Measurements from ENCODE around the gene SSPN. TPM values are rescaled to one million over a fixed set of nuclear protein-coding genes. Genes with fewer than 3 reads are reported as not detected.

The SSPN gene
- total and polyA plus RNA-seq, 9 of the 15 experiments (the other 6 are each of a cell fraction or from before 2014, with no cell fraction given) = 0.40 TPM; not detected in 8

DNA sequence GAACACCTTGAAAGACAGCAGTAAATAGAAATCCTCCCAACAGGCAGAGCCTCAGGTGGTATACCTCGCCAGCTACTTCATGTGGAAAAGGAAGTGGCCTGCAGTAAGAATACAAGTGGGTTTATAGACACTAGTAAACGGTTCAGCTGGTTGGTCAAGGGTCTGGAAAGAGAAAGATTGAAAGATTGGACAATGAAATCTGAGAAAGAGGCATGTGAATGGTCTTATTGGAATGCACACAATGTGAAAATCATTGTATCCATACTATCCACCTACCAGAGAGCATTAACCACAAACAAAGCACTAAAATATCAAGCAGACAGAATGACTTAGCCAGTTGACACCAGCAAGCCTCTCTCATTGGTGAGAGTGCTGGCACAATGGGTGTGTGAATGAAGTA, 98.2 kb downstream of the SSPN start (continued):
- TF ChIP-seq, protein P1, sequence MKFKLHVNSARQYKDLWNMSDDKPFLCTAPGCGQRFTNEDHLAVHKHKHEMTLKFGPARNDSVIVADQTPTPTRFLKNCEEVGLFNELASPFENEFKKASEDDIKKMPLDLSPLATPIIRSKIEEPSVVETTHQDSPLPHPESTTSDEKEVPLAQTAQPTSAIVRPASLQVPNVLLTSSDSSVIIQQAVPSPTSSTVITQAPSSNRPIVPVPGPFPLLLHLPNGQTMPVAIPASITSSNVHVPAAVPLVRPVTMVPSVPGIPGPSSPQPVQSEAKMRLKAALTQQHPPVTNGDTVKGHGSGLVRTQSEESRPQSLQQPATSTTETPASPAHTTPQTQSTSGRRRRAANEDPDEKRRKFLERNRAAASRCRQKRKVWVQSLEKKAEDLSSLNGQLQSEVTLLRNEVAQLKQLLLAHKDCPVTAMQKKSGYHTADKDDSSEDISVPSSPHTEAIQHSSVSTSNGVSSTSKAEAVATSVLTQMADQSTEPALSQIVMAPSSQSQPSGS (CRISPR knock-in tag; IDR thresholded peaks at IDR 0.05) = no peak
- TF ChIP-seq EGR1 (conservative IDR thresholded peaks at IDR 0.05) (no peak), POLR2AphosphoS2 (IDR thresholded peaks at IDR 0.05; ENCODE audit: low read length) (no peak), ZNF436 (CRISPR knock-in tag; IDR thresholded peaks at IDR 0.05) (no peak), SREBF2 (CRISPR knock-in tag; IDR thresholded peaks at IDR 0.05) (no peak), GATAD2A (IDR thresholded peaks at IDR 0.05) (no peak)
- TF ChIP-seq, protein P2, sequence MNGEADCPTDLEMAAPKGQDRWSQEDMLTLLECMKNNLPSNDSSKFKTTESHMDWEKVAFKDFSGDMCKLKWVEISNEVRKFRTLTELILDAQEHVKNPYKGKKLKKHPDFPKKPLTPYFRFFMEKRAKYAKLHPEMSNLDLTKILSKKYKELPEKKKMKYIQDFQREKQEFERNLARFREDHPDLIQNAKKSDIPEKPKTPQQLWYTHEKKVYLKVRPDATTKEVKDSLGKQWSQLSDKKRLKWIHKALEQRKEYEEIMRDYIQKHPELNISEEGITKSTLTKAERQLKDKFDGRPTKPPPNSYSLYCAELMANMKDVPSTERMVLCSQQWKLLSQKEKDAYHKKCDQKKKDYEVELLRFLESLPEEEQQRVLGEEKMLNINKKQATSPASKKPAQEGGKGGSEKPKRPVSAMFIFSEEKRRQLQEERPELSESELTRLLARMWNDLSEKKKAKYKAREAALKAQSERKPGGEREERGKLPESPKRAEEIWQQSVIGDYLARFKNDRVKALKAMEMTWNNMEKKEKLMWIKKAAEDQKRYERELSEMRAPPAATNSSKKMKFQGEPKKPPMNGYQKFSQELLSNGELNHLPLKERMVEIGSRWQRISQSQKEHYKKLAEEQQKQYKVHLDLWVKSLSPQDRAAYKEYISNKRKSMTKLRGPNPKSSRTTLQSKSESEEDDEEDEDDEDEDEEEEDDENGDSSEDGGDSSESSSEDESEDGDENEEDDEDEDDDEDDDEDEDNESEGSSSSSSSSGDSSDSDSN (IDR thresholded peaks at IDR 0.05; ENCODE audit: borderline replicate concordance in 1 of 2, low read depth in 2 of 2, low read length in 2 of 2) = no peak

DNA sequence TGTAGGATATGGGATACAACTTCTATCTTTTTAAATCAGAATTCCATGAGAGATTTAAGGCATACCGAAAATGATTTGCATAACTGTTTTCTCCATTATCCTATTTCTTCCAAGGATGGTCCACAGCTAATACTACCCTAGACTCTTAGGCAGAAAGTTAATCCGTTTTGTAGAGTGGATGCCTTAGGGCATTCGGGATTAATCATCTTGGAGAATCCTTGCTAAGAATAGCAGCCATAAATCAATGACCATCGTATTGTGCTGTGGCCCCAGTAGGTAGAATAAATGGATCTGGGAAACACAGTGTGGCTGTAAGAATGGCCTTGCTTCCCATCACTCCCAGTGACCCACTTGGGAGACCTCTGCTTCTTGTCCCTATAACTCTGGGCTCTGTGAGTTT, 99.6 kb downstream of the SSPN start:
- Histone ChIP-seq H3K9me1 (ENCODE audit: control insufficient read depth, insufficient read depth, low read length) (no peaks in the 10 kb centered on the region), H3K9me3 (replicated peaks; ENCODE audit: control insufficient read depth, insufficient read depth, low read depth, low read length) (no peaks in the 10 kb centered on the region), H3K4me2 (ENCODE audit: insufficient read depth, low read length) (no peak overlapping the region), H3K27me3 (ENCODE audit: control insufficient read depth in 2 of 2, insufficient read depth in 2 of 2, low read length in 2 of 2) (no peaks in the 10 kb centered on the region), H3K27ac (ENCODE audit: extremely low read depth, low read depth, low read length) (no peak overlapping the region), H3K9ac (ENCODE audit: insufficient read depth in 1 of 2, low read depth in 2 of 2, low read length in 2 of 2) (no peak overlapping the region), H3K79me2 (ENCODE audit: control insufficient read depth, insufficient read depth, low read length) (no peaks in the 10 kb centered on the region), H3K36me3 (ENCODE audit: control insufficient read depth, insufficient read depth, low read length) (no peaks in the 10 kb centered on the region), H3K4me1 (replicated peaks in 1 of 2; ENCODE audit: control insufficient read depth in 2 of 2, insufficient read depth in 2 of 2, low read length in 2 of 2) (peaks cover 0 to 9% of the 10 kb centered on the region in 2 experiments; a peak in 3 of 5 replicates), H3K4me3 (no peak overlapping the region), H4K20me1 (replicated peaks; ENCODE audit: control insufficient read depth, insufficient read depth, low read length) (no peaks in the 10 kb centered on the region), H2AFZ (ENCODE audit: low read depth, low read length) (no peak overlapping the region)
- POLR2A ChIA-PET = no interaction called here
- no TSS peak for BruUV-seq (replicated peaks)
- DNase-seq (ENCODE audit: extremely low read depth in 1 of 4, low spot score in 3 of 4) (no peak), FAIRE-seq (no peak), ATAC-seq (no peak)
- in situ Hi-C loops (cut with MboI) (no loop called here), intact Hi-C loops (cut with micrococcal nuclease) (no loop called here)
- CTCF ChIA-PET (ENCODE audit: low intra/inter-chr PET ratio) = no interaction called here
- 4% methylated on average over 4 of the region's 4 CpGs for WGBS (ENCODE audit: insufficient coverage, low coverage, missing lambda C conversion rate)
- no peak for TF ChIP-seq ESRRB (CRISPR knock-in tag; IDR thresholded peaks at IDR 0.05; ENCODE audit: borderline replicate concordance)
- TF ChIP-seq NCOA4 (IDR thresholded peaks at IDR 0.05; ENCODE audit: partially characterized antibody) = no peak
- no peak for TF ChIP-seq ZNF217 (CRISPR knock-in tag; IDR thresholded peaks at IDR 0.05)
- no peak for TF ChIP-seq KAT2B (IDR thresholded peaks at IDR 0.05; ENCODE audit: low read depth, low read length)
- TF ChIP-seq STAT5A (IDR thresholded peaks at IDR 0.05; ENCODE audit: borderline replicate concordance, low read length) = no peak
- no peak for TF ChIP-seq YY1 (IDR thresholded peaks at IDR 0.05; ENCODE audit: borderline replicate concordance in 1 of 3, control insufficient read depth in 1 of 3, extremely low read depth in 1 of 3, insufficient read depth in 3 of 3, insufficient read length in 1 of 3, insufficient replicate concordance in 2 of 3, low read depth in 1 of 3, low read length in 2 of 3)
- no peak for TF ChIP-seq SRF (CRISPR knock-in tag; IDR thresholded peaks at IDR 0.05)
- no peak for TF ChIP-seq ZZZ3 (IDR thresholded peaks at IDR 0.05)
- TF ChIP-seq SNIP1 (IDR thresholded peaks at IDR 0.05; ENCODE audit: low read depth) = no peak
- no peak for TF ChIP-seq ZNF561 (CRISPR knock-in tag; conservative IDR thresholded peaks at IDR 0.05)
- no peak for TF ChIP-seq FOXA1 (IDR thresholded peaks at IDR 0.05; ENCODE audit: borderline replicate concordance)
- TF ChIP-seq MYBL2 (IDR thresholded peaks at IDR 0.05; ENCODE audit: low read depth) = no peak
- TF ChIP-seq MYBL2 (CRISPR knock-in tag; IDR thresholded peaks at IDR 0.05; ENCODE audit: borderline replicate concordance) = no peak

Data from K562 (cell line).